Endothelial cell of umbilical vein (primary cell): ENCODE measurements around the gene ICAM5. TPM values are rescaled to one million over a fixed set of nuclear protein-coding genes. Genes with fewer than 3 reads are reported as not detected.

Experiments used
- BruUV-seq: library from RNA; stranded (reverse); fragments of 400-500 nt; replicated peaks from 2 replicates; lab custom pipeline; 2021; lab: Mats Ljungman, UMichigan
- CTCF ChIA-PET: fragments of 300-600, 350-600 bp; sonication (Branson Sonifier 250); formaldehyde crosslinking; loops from one replicate; lab custom pipeline; 2021; ENCODE audit warnings: antibody characterized with exemption, inconsistent platforms; lab: Charles Lee
- POLR2A ChIA-PET: fragments of 300-600, 350-600 bp; sonication (Branson Sonifier 250); formaldehyde crosslinking; loops from one replicate; lab custom pipeline; 2021; ENCODE audit warnings: antibody characterized with exemption, inconsistent platforms; lab: Charles Lee
- DNase-seq: peaks from one replicate; pipeline ENCODE4 v3.0.0-alpha.2; 2011; ENCODE audit warnings: low read depth, low spot score
- FAIRE-seq: peaks from 2 replicates; lab custom pipeline; 2011; peaks lifted over from hg19 to GRCh38; lab: Jason Lieb, UNC
- H2AFZ ChIP-seq: 2 replicates; pipeline ENCODE4 v1.6.0; 2012; ENCODE audit warnings: low read depth, low read length, control low read depth, inconsistent platforms
- H3K27ac ChIP-seq: 2 replicates; pipeline ENCODE4 v1.5.1; 2011; ENCODE audit warnings: low read depth, mild to moderate bottlenecking, control low read depth, low read length, moderate library complexity; ENCODE audit not compliant: insufficient read depth
- H3K27me3 ChIP-seq, 2 experiments: 2 replicates each; pipeline versions ENCODE4 v1.6.0 to v1.6.1; 2011; ENCODE audit warnings: low read length in 2 of 2, mixed read lengths in 1 of 2; ENCODE audit not compliant: control insufficient read depth in 2 of 2, insufficient read depth in 2 of 2
- H3K36me3 ChIP-seq, 2 experiments: 2 replicates in 1 of 2; 3 replicates in 1 of 2; pipeline ENCODE4 v1.5.1; 2011; ENCODE audit warnings: low read length in 2 of 2, mild to moderate bottlenecking in 1 of 2, moderate library complexity in 1 of 2; ENCODE audit not compliant: control insufficient read depth in 2 of 2, insufficient read depth in 2 of 2; ENCODE audit errors: extremely low read depth in 1 of 2
- H3K4me1 ChIP-seq: 3 replicates; pipeline ENCODE4 v1.5.1; 2011; ENCODE audit warnings: mild to moderate bottlenecking, low read length; ENCODE audit not compliant: control insufficient read depth, insufficient read depth; ENCODE audit errors: extremely low read depth
- H3K4me2 ChIP-seq: 2 replicates; pipeline ENCODE4 v1.6.1; 2011; ENCODE audit warnings: low read length, control low read depth, mixed read lengths; ENCODE audit not compliant: insufficient read depth
- H3K4me3 ChIP-seq, 3 experiments: fragments of 200-600 bp in 1 of 3; sonication (generic), shearing (Covaris generic) in 1 of 3; replicated peaks in 1 of 3; 2 replicates each; pipeline ENCODE4 v1.5.1; 2011 to 2016; ENCODE audit warnings: control low read depth in 3 of 3, low read length in 3 of 3, mild to moderate bottlenecking in 2 of 3, inconsistent platforms in 1 of 3, low read depth in 1 of 3, moderate library complexity in 1 of 3; ENCODE audit not compliant: insufficient read depth in 1 of 3
- H3K79me2 ChIP-seq: 2 replicates; pipeline ENCODE4 v1.6.0; 2012; ENCODE audit warnings: low read length, inconsistent platforms; ENCODE audit not compliant: control insufficient read depth, insufficient read depth
- H3K9ac ChIP-seq: replicated peaks from 2 replicates; pipeline ENCODE3; 2011; ENCODE audit warnings: low read length, control low read depth; ENCODE audit not compliant: insufficient read depth; ENCODE audit errors: extremely low read depth
- H3K9me1 ChIP-seq: replicated peaks from 3 replicates; pipeline ENCODE4 v1.6.0; 2011; ENCODE audit warnings: mild to moderate bottlenecking, low read length; ENCODE audit not compliant: control insufficient read depth, insufficient read depth; ENCODE audit errors: extremely low read depth
- H3K9me3 ChIP-seq: replicated peaks from 2 replicates; pipeline ENCODE4 v1.5.1; 2012; ENCODE audit warnings: low read length, inconsistent platforms; ENCODE audit not compliant: control insufficient read depth, insufficient read depth
- H4K20me1 ChIP-seq: replicated peaks from 2 replicates; pipeline ENCODE3; 2011; ENCODE audit warnings: mild to moderate bottlenecking, low read length; ENCODE audit not compliant: control insufficient read depth, insufficient read depth; ENCODE audit errors: extremely low read depth
- EZH2 ChIP-seq: IDR thresholded peaks from 2 replicates; pipeline ENCODE4 v1.6.1; 2012; ENCODE audit warnings: borderline replicate concordance, low read depth, mild to moderate bottlenecking, moderate library complexity, low read length, inconsistent platforms; ENCODE audit not compliant: severe bottlenecking
- FOS ChIP-seq: IDR thresholded peaks from 2 replicates; pipeline ENCODE4 v1.6.1; 2011; ENCODE audit warnings: mild to moderate bottlenecking, low read length, moderate library complexity, borderline replicate concordance; ENCODE audit not compliant: insufficient read depth
- GATA2 ChIP-seq: IDR thresholded peaks from 2 replicates; pipeline ENCODE4 v1.7.0; 2011; ENCODE audit warnings: low read depth, mild to moderate bottlenecking, moderate library complexity, mixed read lengths, low read length; ENCODE audit not compliant: insufficient read length, insufficient read depth
- JUN ChIP-seq: IDR thresholded peaks from 2 replicates; pipeline ENCODE4 v1.6.1; 2011; ENCODE audit warnings: borderline replicate concordance, low read depth; ENCODE audit not compliant: insufficient read length, insufficient read depth
- MYC ChIP-seq: IDR thresholded peaks from one replicate; pipeline ENCODE4 v1.6.1; 2011; ENCODE audit warnings: mild to moderate bottlenecking, low read depth, low read length
- POLR2A ChIP-seq: IDR thresholded peaks from 2 replicates; pipeline ENCODE4 v1.6.1; 2012; ENCODE audit warnings: low read depth, mild to moderate bottlenecking, control low read depth, low read length
- POLR2AphosphoS5 ChIP-seq: IDR thresholded peaks from 2 replicates; pipeline ENCODE4 v1.6.1; 2012; ENCODE audit warnings: low read depth, mild to moderate bottlenecking, control low read depth, low read length, moderate library complexity; ENCODE audit not compliant: insufficient read depth
- dilution Hi-C: fragments of 300-500 bp; cut with MboI; formaldehyde crosslinking; loops from one replicate; pipeline ENCODE4 v1.15.0; 2019; ENCODE audit warnings: low sequenced_read_pairs; ENCODE audit not compliant: extremely low pct_ligation_motif_present
- intact Hi-C: fragments of 100-400 bp; cut with micrococcal nuclease; formaldehyde crosslinking; loops from one replicate; pipeline ENCODE4 v1.10.0; 2022
- polyA plus RNA-seq, 4 experiments: library from polyadenylated mRNA; depleted of rRNA in 3 of 4; stranded (reverse) in 3 of 4; unstranded in 1 of 4; fragments of >200 nt; gene quantifications; 2 replicates each; pipeline versions ENCODE4 v1.2.1 to v1.2.3, GENCODE V29; 2011 to 2012; ENCODE audit warnings: missing spikeins in 1 of 4
- total RNA-seq: library from RNA; stranded (reverse); gene quantifications from 2 replicates; pipeline ENCODE4 v1.2.3, GENCODE V29; 2021
- TF ChIP-seq, protein P1 (sequence below), 2 donors: IDR thresholded peaks; 1 replicate in 1 of 2; 2 replicates in 1 of 2; pipeline ENCODE4 v1.5.1; 2011; ENCODE audit warnings: low read length in 2 of 2, mild to moderate bottlenecking in 2 of 2, moderate library complexity in 2 of 2, control low read depth in 1 of 2, inconsistent platforms in 1 of 2, low read depth in 1 of 2; ENCODE audit not compliant: insufficient read depth in 1 of 2; ENCODE audit errors: extremely low read depth in 1 of 2

The ICAM5 gene
- total and polyA plus RNA-seq, 2 donors (not counting 3 experiments of a cell fraction or from before 2014, with no cell fraction given): 0.10 to 0.40 TPM

DNA sequence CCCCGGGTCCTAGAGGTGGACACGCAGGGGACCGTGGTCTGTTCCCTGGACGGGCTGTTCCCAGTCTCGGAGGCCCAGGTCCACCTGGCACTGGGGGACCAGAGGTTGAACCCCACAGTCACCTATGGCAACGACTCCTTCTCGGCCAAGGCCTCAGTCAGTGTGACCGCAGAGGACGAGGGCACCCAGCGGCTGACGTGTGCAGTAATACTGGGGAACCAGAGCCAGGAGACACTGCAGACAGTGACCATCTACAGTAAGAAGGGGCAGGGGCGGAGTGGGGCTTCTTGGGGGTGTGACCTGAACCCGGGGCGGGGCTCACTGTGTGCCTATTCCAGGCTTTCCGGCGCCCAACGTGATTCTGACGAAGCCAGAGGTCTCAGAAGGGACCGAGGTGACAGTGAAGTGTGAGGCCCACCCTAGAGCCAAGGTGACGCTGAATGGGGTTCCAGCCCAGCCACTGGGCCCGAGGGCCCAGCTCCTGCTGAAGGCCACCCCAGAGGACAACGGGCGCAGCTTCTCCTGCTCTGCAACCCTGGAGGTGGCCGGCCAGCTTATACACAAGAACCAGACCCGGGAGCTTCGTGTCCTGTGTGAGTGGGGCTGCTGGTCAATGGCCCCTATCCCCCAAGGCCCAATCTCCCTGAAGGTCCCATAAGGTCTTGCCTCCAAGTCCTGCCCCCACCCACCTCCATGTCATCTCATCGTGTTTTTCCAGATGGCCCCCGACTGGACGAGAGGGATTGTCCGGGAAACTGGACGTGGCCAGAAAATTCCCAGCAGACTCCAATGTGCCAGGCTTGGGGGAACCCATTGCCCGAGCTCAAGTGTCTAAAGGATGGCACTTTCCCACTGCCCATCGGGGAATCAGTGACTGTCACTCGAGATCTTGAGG, 5.4 kb upstream of the ICAM5 start:
- no peak overlapping the region for H3K9ac ChIP-seq
- no peak overlapping the region for H3K27ac ChIP-seq
- peaks cover 0 to 4% of the 10 kb centered on the region in 2 experiments for H3K36me3 ChIP-seq
- POLR2A ChIA-PET: no interaction called here
- H2AFZ ChIP-seq: no peak overlapping the region
- H3K4me3 ChIP-seq: no peak overlapping the region
- no peaks in the 10 kb centered on the region for H3K79me2 ChIP-seq
- DNase-seq: no peak
- intact Hi-C loops: no loop called here
- CTCF ChIA-PET: interaction anchor here (1.5 to 4.1 kb wide), 3 partner anchors 13 to 105 kb away, joined by 4 to 14 read pairs (median 8); partner anchors contain the start of gene ICAM1
- dilution Hi-C loops: no loop called here
- peaks cover 0 to 4% of the 10 kb centered on the region in 2 experiments for H3K27me3 ChIP-seq
- H3K9me3 ChIP-seq: no peaks in the 10 kb centered on the region
- TF ChIP-seq POLR2A: no peak
- TF ChIP-seq FOS: no peak
- TF ChIP-seq GATA2: no peak
- no peak for TF ChIP-seq JUN
- TF ChIP-seq, protein P1, sequence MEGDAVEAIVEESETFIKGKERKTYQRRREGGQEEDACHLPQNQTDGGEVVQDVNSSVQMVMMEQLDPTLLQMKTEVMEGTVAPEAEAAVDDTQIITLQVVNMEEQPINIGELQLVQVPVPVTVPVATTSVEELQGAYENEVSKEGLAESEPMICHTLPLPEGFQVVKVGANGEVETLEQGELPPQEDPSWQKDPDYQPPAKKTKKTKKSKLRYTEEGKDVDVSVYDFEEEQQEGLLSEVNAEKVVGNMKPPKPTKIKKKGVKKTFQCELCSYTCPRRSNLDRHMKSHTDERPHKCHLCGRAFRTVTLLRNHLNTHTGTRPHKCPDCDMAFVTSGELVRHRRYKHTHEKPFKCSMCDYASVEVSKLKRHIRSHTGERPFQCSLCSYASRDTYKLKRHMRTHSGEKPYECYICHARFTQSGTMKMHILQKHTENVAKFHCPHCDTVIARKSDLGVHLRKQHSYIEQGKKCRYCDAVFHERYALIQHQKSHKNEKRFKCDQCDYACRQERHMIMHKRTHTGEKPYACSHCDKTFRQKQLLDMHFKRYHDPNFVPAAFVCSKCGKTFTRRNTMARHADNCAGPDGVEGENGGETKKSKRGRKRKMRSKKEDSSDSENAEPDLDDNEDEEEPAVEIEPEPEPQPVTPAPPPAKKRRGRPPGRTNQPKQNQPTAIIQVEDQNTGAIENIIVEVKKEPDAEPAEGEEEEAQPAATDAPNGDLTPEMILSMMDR (IDR thresholded peaks at IDR 0.05; ENCODE audit: extremely low read depth in 1 of 2, insufficient read depth in 1 of 2, low read depth in 1 of 2, low read length in 2 of 2): no peak
- TF ChIP-seq MYC: no peak
- no peak for TF ChIP-seq EZH2
- TF ChIP-seq POLR2AphosphoS5: no peak
- peaks cover 12% of the 10 kb centered on the region for H3K4me1 ChIP-seq
- H4K20me1 ChIP-seq: no peaks in the 10 kb centered on the region
- no TSS peak for BruUV-seq
- H3K4me2 ChIP-seq: no peak overlapping the region
- FAIRE-seq: no peak
- no peaks in the 10 kb centered on the region for H3K9me1 ChIP-seq
